Measurements from ENCODE around the gene DENND4C. TPM values are rescaled to one million over a fixed set of nuclear protein-coding genes. Genes with fewer than 3 reads are reported as not detected.

Gene DENND4C
- total RNA-seq, 2 donors from 2014 or later, result 81.1 to 88.2 TPM

DNA sequence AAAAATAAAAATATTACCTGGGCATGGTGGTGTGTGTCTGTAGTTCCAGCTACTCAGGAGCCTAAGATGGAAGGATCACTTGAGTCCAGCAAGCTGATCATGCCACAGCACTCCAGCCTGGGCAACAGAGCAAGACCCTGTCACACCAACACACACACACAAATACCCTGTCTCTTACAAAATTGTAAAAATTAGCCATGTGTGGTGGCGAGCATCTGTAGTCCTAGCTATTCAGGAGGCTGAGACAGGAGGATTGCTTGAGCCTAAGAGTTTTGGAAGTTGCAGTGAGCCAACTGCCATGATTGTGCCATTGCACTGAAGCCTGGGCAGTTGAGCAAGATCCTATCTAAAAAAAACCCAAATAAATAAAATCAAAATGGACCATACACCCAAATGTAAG lies 32.1 kb upstream of the DENND4C start:
- Histone ChIP-seq H3K9me3 (no peaks in the 10 kb centered on the region), H3K27me3 (replicated peaks; ENCODE audit: insufficient read depth) (no peaks in the 10 kb centered on the region), H3K4me3 (no peak overlapping the region), H3K4me1 (ENCODE audit: control insufficient read depth in 1 of 2, low read depth in 2 of 2) (no peaks in the 10 kb centered on the region), H3K27ac (no peak overlapping the region), H3K36me3 (no peaks in the 10 kb centered on the region)
- DNase-seq (ENCODE audit: low spot score) (no peak), ATAC-seq (ENCODE audit: insufficient number of reproducible peaks, low FRiP score, low read depth) (no peak)
- TF ChIP-seq, protein P1, sequence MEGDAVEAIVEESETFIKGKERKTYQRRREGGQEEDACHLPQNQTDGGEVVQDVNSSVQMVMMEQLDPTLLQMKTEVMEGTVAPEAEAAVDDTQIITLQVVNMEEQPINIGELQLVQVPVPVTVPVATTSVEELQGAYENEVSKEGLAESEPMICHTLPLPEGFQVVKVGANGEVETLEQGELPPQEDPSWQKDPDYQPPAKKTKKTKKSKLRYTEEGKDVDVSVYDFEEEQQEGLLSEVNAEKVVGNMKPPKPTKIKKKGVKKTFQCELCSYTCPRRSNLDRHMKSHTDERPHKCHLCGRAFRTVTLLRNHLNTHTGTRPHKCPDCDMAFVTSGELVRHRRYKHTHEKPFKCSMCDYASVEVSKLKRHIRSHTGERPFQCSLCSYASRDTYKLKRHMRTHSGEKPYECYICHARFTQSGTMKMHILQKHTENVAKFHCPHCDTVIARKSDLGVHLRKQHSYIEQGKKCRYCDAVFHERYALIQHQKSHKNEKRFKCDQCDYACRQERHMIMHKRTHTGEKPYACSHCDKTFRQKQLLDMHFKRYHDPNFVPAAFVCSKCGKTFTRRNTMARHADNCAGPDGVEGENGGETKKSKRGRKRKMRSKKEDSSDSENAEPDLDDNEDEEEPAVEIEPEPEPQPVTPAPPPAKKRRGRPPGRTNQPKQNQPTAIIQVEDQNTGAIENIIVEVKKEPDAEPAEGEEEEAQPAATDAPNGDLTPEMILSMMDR (IDR thresholded peaks at IDR 0.05), result no peak

DNA sequence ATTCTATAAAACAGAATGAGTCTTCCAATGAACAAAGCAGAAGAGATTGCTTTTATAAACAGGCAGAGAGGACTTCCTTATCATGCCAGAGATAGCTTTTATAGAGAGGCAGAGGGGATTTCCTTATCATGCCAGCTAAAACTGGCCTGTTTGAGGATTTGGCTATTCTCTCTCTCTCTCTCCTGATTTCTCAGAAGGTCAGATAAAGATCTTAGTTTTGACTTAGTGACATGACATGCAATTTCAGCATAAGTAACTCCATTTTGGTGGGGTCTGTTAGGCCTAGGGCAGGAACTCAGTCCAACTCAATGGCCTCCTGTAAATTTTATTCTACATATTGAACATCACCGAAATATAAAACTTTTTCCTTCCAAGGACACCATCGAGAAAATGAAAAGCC lies 31.5 kb upstream of the DENND4C start:
- H3K36me3 ChIP-seq, result no peaks in the 10 kb centered on the region
- H3K9me3 ChIP-seq, result no peaks in the 10 kb centered on the region
- no peak for ATAC-seq (ENCODE audit: insufficient number of reproducible peaks, low FRiP score, low read depth)
- no peak overlapping the region for H3K4me3 ChIP-seq
- no peak overlapping the region for H3K27ac ChIP-seq
- H3K27me3 ChIP-seq (replicated peaks; ENCODE audit: insufficient read depth), result no peaks in the 10 kb centered on the region
- H3K4me1 ChIP-seq (ENCODE audit: control insufficient read depth in 1 of 2, low read depth in 2 of 2), result no peaks in the 10 kb centered on the region
- TF ChIP-seq, protein P1 (IDR thresholded peaks at IDR 0.05), result no peak
- DNase-seq (ENCODE audit: low spot score), result no peak

DNA sequence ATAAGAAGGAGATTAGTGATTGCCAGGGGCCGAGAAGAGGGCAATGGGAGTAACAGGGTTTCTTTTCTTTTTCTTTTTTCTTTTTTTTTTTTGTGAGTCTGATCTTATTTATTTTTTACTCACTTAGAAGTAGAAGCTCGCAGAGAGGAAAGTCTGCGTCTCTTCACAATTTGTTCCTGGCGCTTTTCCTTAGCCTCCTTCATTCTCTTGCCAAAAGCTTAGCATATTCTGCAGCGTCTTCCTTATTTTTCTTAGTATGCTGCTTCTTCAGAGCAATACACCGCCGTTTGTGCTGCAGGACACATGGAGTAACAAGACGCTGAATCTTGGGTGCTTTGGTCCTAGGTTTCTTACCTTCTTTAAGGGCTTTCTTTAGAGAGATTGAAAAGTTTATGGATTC lies 30.3 kb upstream of the DENND4C start:
- TF ChIP-seq, protein P1 (IDR thresholded peaks at IDR 0.05), result no peak
- no peaks in the 10 kb centered on the region for H3K9me3 ChIP-seq
- ATAC-seq (ENCODE audit: insufficient number of reproducible peaks, low FRiP score, low read depth), result no peak
- H3K27ac ChIP-seq, result no peak overlapping the region
- H3K4me1 ChIP-seq (ENCODE audit: control insufficient read depth in 1 of 2, low read depth in 2 of 2), result no peaks in the 10 kb centered on the region
- no peaks in the 10 kb centered on the region for H3K27me3 ChIP-seq (replicated peaks; ENCODE audit: insufficient read depth)
- H3K4me3 ChIP-seq, result no peak overlapping the region
- DNase-seq (ENCODE audit: low spot score), result no peak
- H3K36me3 ChIP-seq, result no peaks in the 10 kb centered on the region

DNA sequence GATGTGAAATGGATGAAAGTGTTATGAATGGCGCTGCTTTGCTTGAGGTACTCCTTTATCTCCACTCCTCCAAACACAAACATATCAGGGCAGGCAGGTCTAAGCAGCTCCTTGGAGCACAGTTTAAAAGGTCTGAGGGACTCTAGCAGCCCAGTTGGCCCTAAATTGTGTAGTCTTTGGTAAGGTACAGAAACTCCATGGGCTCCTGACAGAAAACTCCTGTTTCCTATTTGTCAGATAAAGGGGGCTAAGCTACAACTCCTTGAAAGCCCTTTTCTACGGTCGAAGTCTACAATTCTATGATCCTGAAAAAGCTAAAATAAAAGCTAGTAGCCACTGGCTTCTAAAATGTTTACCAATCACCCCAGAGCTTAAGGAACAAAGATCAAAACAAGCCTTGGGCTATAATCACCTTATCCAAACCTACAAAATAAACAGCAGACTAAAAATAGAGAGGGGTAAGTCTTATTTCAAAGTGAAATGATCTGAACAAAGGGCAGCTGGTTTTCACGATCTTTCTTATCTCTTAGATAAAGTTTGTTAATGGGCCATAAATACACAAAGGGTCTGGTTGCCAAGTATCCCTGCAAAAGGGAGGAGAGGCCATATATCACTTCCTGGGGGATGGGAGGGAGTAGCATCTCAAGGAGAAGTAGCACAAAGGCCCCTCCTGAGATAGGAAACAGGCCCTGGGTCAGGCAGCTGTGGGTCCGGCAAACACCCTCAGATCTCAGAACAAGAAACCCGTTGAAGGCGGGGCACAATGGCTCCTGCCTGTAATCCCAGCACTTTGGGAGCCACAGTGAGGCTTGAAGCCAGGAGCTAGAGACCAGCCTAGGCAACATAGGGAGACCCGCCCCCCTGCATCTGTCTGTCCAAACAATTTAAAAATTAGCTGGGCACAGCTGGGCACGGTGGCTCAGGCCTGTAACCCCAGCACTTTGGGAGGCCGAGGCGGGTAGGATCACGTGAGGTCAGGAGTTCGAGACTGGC lies 28.3 kb upstream of the DENND4C start:
- ATAC-seq (ENCODE audit: insufficient number of reproducible peaks, low FRiP score, low read depth) (no peak), DNase-seq (ENCODE audit: low spot score) (no peak)
- Histone ChIP-seq H3K27ac (no peak overlapping the region), H3K27me3 (replicated peaks; ENCODE audit: insufficient read depth) (no peaks in the 10 kb centered on the region), H3K36me3 (no peaks in the 10 kb centered on the region), H3K9me3 (no peaks in the 10 kb centered on the region), H3K4me1 (ENCODE audit: control insufficient read depth in 1 of 2, low read depth in 2 of 2) (no peaks in the 10 kb centered on the region), H3K4me3 (no peak overlapping the region)
- TF ChIP-seq, protein P1 (IDR thresholded peaks at IDR 0.05), result no peak

DNA sequence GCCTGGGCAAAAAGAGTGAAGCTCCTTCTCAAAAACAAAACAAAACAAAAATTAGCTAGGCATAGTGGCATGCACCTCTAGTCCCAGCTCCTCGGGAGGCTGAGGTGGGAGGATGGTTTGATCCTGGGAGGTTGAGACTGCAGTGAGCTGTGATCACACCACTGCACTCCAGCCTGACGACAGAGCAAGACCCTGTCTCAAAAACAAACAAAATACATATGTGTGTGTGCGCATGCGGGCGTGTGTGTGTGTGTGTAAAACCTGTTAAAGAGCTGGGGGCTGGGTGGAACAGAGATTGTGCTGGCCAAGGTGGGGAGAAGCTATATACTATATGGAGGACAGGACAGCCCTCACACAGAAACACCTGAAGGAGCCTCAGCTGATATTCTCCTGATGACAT lies 27.4 kb upstream of the DENND4C start:
- Histone ChIP-seq H3K4me3 (no peak overlapping the region), H3K27me3 (replicated peaks; ENCODE audit: insufficient read depth) (no peaks in the 10 kb centered on the region), H3K9me3 (no peaks in the 10 kb centered on the region), H3K36me3 (no peaks in the 10 kb centered on the region), H3K27ac (no peak overlapping the region), H3K4me1 (ENCODE audit: control insufficient read depth in 1 of 2, low read depth in 2 of 2) (no peaks in the 10 kb centered on the region)
- DNase-seq (ENCODE audit: low spot score), result no peak
- ATAC-seq (ENCODE audit: insufficient number of reproducible peaks, low FRiP score, low read depth), result no peak
- TF ChIP-seq, protein P1 (IDR thresholded peaks at IDR 0.05), result no peak

Measured in thoracic aorta (tissue), 2 donors.